OCI-M2 (cell line): Measurements from ENCODE around the gene HOXA2.

Experiments
- DNase-seq: peaks from one replicate; lab custom pipeline; 2025; ENCODE audit not compliant: unreplicated experiment; lab: John Stamatoyannopoulos, UW

The HOXA2 gene

GRCh38 chr7:27141923-27142579, 39.6 kb upstream of the HOXA2 start:
- DNase-seq = no peak

DNA sequence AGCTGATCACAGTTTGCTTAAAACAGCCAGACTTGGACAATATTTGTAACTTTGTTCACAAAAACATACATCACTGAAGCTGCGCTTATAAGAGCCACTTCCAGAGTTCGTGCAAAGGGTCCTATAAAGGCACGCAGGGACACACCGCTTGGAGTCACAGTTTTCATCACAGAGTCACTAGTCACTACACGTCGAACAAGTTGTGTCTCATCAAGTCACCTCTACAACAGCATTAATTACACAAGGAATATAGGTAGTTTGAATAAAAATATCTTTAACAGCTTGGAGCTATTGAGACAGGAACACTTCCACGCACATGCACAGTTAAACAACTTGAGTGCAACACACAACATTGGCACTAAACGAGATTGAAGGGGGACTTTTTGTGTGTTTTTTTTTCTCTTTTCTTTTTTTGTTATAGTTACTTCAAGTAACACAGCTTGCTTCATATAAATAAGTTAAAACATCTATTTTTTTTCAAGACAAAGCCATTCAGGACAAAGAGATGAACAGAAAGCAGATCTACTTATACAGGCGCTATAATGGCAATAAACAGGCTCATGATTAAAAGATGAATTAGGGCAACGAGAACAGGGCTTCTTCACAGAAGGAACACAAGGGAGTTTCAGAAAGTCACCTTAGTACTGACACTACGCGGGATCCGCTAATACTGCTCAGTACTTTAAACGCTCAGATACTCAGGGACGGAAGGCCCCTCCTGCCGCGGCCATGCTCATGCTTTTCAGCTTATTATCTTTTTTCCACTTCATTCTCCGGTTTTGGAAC, 38.8 kb upstream of the HOXA2 start:
- DNase-seq = no peak

GRCh38 chr7:27140126-27140857, 37.8 kb upstream of the HOXA2 start:
- no peak for DNase-seq

DNA sequence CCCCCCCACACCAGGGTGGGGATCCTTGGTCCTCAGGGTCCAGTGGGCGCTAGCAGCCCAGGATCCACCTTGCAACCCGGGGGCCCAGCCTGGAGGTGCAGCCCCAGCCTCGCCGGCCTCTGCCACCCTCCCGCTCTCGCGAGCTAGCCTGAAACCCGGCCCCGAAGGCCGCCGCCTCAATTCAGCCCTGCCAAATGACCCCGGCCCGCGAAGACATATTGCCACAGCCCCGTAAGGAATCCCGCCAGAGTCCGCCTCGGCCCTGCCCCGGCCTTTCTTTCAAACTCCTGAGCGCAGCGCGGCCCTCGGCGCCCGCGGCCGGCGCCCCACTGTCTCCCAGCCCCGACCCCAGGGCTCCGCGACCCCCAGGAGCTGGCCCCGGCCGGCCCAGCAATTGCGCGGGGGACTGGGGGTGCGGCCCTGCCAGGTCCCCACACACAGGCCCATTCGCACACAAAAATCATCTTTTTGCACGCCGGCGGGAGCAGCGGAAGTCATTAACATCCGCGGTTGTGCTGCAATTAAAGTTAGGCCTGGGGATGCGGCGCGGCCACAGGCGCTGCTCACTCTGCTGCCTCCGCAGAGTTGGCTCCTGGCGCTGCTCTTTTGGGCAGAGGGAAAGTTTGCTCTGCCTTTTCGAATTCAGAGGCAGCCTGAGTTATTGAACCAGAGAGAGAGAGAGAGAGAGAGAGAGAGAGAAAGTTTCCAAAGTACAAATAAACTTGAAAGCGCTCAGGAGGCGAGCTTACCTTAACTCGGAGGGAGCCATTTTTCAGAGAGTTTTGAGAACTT, 37.0 kb upstream of the HOXA2 start:
- no peak for DNase-seq

- no peak for DNase-seq
Observed at GRCh38 chr7:27138985-27139333, 36.5 kb upstream of the HOXA2 start.

DNA sequence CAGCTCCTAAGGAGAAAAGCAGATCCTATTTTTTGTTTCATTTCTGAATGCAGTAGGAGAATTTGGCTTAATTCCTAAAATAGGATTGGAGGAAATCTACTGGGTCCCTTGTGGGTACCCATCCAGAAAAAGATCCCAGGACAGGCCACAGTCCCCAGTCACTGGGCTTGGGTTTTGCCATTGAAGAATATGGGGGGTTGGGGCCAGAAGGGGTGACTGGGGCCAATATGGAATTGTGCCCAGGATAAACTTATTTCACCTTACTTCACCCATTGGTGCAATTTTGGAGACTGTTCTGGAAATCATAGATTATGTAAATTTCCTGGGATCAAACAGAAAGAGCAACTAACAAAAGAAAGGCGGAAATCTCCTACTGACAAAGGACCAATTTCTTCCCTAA, 36.0 kb upstream of the HOXA2 start:
- no peak for DNase-seq

DNA sequence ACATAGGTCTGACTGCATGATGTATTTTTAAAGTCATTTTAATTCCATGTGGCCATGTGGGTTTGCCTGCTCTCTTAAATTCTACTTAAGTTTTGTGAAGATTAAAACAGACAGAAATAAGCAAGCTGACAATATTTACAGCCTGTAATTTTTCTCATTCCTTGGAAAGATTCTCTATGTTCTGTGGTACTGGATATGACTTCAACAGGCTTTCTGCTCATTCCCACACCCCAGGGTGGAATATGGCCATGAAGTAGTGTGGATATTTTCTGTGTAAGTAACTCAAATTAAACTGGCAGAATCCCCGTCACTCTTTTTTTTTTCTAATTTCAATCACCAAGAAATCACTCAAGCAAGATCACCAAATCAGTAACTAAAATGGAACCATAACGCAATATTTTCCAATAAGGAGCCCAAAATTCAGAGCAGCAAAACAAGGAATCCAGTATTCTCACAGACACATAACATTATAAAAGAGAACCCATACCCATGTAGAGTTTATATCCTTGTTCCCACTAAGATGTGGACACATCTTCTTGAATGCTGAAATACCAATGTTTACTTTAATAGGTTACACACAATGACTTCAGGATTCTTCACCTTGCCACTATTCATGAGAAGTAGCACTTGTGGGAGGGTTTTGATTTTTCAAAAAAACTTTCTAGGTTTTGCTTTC, 35.3 kb upstream of the HOXA2 start:
- DNase-seq = no peak

DNA sequence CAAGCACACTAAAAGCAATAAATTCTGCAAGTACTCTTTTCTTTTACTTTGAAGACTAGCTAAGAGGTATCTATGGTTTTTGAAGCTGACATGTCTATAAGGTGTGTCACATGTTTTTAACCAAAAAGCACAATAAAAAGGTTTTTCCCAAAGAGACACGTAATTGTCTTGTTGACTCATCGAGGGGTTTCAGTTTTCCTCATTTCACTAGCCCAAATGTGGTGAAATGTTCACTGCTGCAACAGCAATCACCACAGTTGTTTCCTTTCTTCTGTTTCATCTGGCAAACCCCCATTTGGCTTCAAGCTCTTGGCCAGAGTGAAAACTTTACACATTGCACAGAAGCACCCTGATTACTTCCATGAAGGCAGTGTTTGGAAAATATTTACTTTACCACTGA, 31.9 kb upstream of the HOXA2 start:
- DNase-seq = no peak

DNA sequence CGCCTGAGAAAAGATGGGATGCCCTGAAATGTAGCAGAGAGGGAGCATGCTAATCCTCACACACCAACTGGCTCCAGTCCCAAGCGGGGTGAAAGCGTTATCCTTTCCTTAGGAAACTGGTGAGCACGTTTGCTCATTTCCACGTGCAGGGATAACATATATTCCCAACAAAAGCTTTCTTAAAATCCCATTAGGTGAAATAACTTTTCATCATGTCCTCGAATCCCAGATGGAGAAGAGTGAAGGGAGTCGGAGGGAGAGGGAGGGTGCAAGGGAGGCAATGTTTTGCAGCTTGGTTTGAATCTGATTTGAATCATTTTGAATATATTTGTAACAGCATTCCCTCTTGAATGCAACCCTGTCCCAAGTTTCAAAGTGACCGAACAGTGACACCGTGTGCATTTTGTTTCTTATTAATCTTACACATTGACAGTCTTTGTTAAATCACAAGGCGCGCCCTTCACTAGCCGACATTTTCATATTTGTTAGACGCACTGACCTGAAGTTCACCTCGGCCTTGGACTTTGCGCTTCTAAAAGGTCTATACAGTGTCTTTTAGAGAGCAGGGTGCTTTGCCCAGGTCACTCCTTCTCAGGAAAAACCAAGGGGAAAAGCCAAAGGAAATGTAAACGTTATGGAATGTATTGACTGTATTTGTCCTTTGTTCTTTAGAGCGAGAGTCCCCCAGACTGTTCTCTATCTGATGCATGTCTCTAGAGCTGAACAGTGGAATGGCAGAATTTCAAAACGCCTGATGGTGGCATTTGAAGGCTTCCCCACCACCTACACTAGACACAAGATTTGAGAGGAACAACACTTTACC, 31.1 kb upstream of the HOXA2 start:
- DNase-seq = no peak

DNA sequence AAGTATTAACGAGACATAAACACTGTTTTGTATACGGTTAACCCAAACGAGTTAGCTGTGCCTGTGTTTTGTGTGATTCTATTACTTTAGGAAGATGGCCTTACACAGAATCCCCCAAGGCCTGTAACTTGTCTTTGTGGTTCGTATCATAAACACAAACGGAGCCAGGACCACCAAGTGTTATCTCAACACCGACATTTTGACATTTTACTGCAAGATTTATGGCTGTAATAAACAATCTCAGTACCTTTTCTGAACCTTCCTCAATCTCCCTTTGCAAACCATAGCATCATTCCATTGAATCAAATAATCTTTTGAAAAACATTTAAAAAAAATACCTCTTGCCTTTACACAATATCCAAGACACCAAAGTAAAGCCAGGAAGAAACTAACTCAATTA, 30.5 kb upstream of the HOXA2 start:
- no peak for DNase-seq

GRCh38 chr7:27132214-27132613, 29.7 kb upstream of the HOXA2 start:
- DNase-seq = no peak

- DNase-seq = no peak
Observed at GRCh38 chr7:27131390-27131819, 28.9 kb upstream of the HOXA2 start.

- no peak for DNase-seq
Observed at GRCh38 chr7:27130540-27131389, 28.3 kb upstream of the HOXA2 start, which contains the start of gene HOXA4. HOXA4 (minus strand) TSS chr7:27130757; CDS start chr7:27130733, 24 bp downstream.

DNA sequence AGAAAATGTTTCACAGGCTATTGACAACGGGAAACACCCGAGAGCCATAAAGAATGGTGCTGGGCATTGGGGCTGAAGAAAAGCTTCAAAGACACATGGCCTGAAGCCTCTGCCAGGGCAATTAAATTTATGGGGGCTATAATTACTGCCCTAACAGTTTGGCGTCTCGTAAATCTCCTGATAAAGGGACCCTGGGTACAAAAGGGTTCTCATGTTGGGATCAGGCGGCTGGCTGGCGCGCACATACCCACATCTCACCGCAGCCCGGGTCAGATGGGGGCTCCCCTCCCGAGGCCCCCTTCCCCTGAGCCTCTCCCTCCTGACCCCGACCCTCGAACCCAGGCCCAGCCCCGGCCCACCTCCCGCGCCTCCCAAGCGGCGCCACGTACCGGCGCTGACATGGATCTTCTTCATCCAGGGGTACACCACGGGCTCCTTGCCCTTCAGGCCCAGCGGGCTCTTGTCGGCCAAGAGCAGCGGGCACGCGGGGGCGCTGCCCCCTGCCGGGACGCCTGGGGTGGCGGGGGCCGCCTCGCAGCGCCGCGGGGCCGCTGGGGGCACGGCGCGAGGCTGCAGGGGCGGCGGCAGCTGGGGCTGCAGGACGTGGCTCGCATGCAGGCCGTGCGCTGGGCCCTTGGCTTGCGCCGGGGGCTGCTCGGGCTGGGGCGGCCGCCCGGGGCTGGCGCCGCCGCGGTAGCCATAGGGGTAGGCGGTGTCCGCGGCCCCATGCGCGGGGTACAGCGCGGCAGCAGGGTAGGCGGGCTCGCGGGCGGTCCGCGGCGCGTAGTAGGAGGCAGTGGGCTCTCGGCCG, 27.5 kb upstream of the HOXA2 start:
- DNase-seq = no peak

- no peak for DNase-seq
Observed at GRCh38 chr7:27128776-27129728, 26.6 kb upstream of the HOXA2 start.

DNA sequence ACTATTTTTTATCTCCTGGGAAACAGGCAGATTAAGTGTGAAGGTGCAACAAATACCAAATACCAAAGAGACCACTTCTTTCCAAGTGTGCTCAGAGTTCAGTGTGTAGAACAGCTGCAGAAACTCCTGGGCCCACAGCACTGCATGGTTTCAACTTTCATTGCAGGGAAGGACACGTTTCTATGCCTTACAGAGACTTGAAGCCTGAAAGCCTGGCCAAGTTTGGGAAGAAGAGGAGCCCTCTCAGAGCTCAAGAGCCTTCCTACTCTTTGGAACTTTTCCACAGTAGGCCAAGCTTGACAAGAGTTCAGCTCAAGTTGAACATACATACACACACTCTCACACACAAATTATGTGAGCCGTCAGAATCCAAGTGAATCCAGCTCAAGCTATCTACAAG, 25.6 kb upstream of the HOXA2 start:
- DNase-seq = no peak
